DND-41 (cell line): ENCODE results near the gene COG2.

Source experiments
- EZH2 ChIP-seq: IDR thresholded peaks from 3 replicates; pipeline ENCODE4 v1.6.1; 2012; ENCODE audit warnings: borderline replicate concordance, low read depth, mild to moderate bottlenecking, moderate library complexity, low read length, inconsistent platforms; ENCODE audit not compliant: severe bottlenecking
- TF ChIP-seq, protein P1 (sequence below): IDR thresholded peaks from 2 replicates; pipeline ENCODE4 v1.5.1; 2012; ENCODE audit warnings: borderline replicate concordance, low read length, moderate library complexity, mild to moderate bottlenecking; ENCODE audit not compliant: poor library complexity, severe bottlenecking; ENCODE audit errors: extremely low read depth

DNA sequence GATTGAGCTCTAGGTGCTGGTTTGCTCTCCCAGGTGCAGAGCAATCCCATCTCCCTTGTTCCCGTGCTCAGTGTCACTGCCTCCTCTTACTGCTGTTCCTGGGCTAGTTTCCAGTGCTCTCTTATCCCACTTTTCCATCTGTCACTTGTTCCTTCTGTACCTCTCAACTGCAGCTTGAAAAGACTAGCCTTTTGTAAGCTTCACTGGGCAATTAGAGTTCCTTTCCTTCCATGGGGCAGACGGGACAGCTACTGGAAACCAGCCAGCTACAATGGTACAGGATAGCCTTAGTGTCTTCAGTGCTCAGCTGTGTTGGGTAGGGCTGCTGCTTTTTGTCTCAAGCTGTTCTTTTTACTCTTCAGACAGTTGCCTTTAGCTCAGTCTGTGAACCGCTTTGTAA is 40.0 kb downstream of the COG2 start:
- TF ChIP-seq, protein P1, sequence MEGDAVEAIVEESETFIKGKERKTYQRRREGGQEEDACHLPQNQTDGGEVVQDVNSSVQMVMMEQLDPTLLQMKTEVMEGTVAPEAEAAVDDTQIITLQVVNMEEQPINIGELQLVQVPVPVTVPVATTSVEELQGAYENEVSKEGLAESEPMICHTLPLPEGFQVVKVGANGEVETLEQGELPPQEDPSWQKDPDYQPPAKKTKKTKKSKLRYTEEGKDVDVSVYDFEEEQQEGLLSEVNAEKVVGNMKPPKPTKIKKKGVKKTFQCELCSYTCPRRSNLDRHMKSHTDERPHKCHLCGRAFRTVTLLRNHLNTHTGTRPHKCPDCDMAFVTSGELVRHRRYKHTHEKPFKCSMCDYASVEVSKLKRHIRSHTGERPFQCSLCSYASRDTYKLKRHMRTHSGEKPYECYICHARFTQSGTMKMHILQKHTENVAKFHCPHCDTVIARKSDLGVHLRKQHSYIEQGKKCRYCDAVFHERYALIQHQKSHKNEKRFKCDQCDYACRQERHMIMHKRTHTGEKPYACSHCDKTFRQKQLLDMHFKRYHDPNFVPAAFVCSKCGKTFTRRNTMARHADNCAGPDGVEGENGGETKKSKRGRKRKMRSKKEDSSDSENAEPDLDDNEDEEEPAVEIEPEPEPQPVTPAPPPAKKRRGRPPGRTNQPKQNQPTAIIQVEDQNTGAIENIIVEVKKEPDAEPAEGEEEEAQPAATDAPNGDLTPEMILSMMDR, result no peak
- TF ChIP-seq EZH2, result no peak
